Measurements from ENCODE around the gene CHD5. TPM values are rescaled to one million over a fixed set of nuclear protein-coding genes. Genes with fewer than 3 reads are reported as not detected.

CHD5 gene
- total and polyA plus RNA-seq, 5 donors = 0.23 to 0.53 (median 0.29) TPM

GRCh38 chr1:6163973-6164617 lies 16.0 kb downstream of the CHD5 start:
- H3K4me1 ChIP-seq (ENCODE audit: control insufficient read depth, insufficient read depth, low read length) = no peaks in the 10 kb centered on the region
- ATAC-seq (no peak), DNase-seq (no peak)
- intact Hi-C loops (cut with DNase I) = no loop called here
- WGBS = 69% methylated on average over 19 of the region's 19 CpGs
- no peaks in the 10 kb centered on the region for H3K27me3 ChIP-seq (ENCODE audit: control insufficient read depth, insufficient read depth)
- no peaks in the 10 kb centered on the region for H3K9me3 ChIP-seq (ENCODE audit: control insufficient read depth, low read length)
- no peak overlapping the region for H3K27ac ChIP-seq (ENCODE audit: low read length)
- no peak overlapping the region for H3K4me3 ChIP-seq (ENCODE audit: low read length)

- H3K27ac ChIP-seq (ENCODE audit: low read length) = no peak overlapping the region
- H3K27me3 ChIP-seq (ENCODE audit: control insufficient read depth, insufficient read depth) = no peaks in the 10 kb centered on the region
- intact Hi-C loops (cut with DNase I) = no loop called here
- DNase-seq = no peak
- ATAC-seq = no peak
- 77% methylated on average over 15 of the region's 15 CpGs for WGBS
- H3K9me3 ChIP-seq (ENCODE audit: control insufficient read depth, low read length) = no peaks in the 10 kb centered on the region
- H3K4me3 ChIP-seq (ENCODE audit: low read length) = no peak overlapping the region
- H3K4me1 ChIP-seq (ENCODE audit: control insufficient read depth, insufficient read depth, low read length) = no peaks in the 10 kb centered on the region
Measured at GRCh38 chr1:6163191-6163972, 16.7 kb downstream of the CHD5 start.

GRCh38 chr1:6162773-6163172 lies 17.3 kb downstream of the CHD5 start:
- DNase-seq (no peak), ATAC-seq (no peak)
- no peaks in the 10 kb centered on the region for H3K27me3 ChIP-seq (ENCODE audit: control insufficient read depth, insufficient read depth)
- H3K27ac ChIP-seq (ENCODE audit: low read length) = no peak overlapping the region
- intact Hi-C loops (cut with DNase I) = no loop called here
- H3K4me1 ChIP-seq (ENCODE audit: control insufficient read depth, insufficient read depth, low read length) = no peaks in the 10 kb centered on the region
- no peak overlapping the region for H3K4me3 ChIP-seq (ENCODE audit: low read length)
- 58% methylated on average over 13 of the region's 13 CpGs for WGBS
- H3K9me3 ChIP-seq (ENCODE audit: control insufficient read depth, low read length) = no peaks in the 10 kb centered on the region

GRCh38 chr1:6162341-6162740 lies 17.8 kb downstream of the CHD5 start:
- Histone ChIP-seq H3K4me1 (ENCODE audit: control insufficient read depth, insufficient read depth, low read length) (no peaks in the 10 kb centered on the region), H3K4me3 (ENCODE audit: low read length) (no peak overlapping the region), H3K9me3 (ENCODE audit: control insufficient read depth, low read length) (no peaks in the 10 kb centered on the region), H3K27ac (ENCODE audit: low read length) (no peak overlapping the region), H3K27me3 (ENCODE audit: control insufficient read depth, insufficient read depth) (no peaks in the 10 kb centered on the region)
- WGBS = 77% methylated on average over 7 of the region's 7 CpGs
- intact Hi-C loops (cut with DNase I) = no loop called here
- no peak for DNase-seq
- ATAC-seq = no peak

- no peak for ATAC-seq
- 76% methylated on average over 8 of the region's 8 CpGs for WGBS
- intact Hi-C loops (cut with DNase I) = no loop called here
- Histone ChIP-seq H3K27ac (ENCODE audit: low read length) (no peak overlapping the region), H3K9me3 (ENCODE audit: control insufficient read depth, low read length) (no peaks in the 10 kb centered on the region), H3K4me3 (ENCODE audit: low read length) (no peak overlapping the region), H3K4me1 (ENCODE audit: control insufficient read depth, insufficient read depth, low read length) (no peaks in the 10 kb centered on the region), H3K27me3 (ENCODE audit: control insufficient read depth, insufficient read depth) (no peaks in the 10 kb centered on the region)
- DNase-seq = no peak
Measured at GRCh38 chr1:6158181-6158580, 21.9 kb downstream of the CHD5 start.

GRCh38 chr1:6157528-6158174 lies 22.5 kb downstream of the CHD5 start:
- DNase-seq (peak in 1 of 3 donors; percentile 22), ATAC-seq (no peak)
- 64% methylated on average over 15 of the region's 15 CpGs for whole genome bisulfite sequencing
- Histone ChIP-seq H3K4me1 (ENCODE audit: control insufficient read depth, insufficient read depth, low read length) (no peaks in the 10 kb centered on the region), H3K9me3 (ENCODE audit: control insufficient read depth, low read length) (no peaks in the 10 kb centered on the region), H3K4me3 (ENCODE audit: low read length) (no peak overlapping the region), H3K27ac (ENCODE audit: low read length) (no peak overlapping the region), H3K27me3 (ENCODE audit: control insufficient read depth, insufficient read depth) (no peaks in the 10 kb centered on the region)
- intact Hi-C loops (cut with DNase I) = no loop called here

GRCh38 chr1:6157132-6157527 lies 23.0 kb downstream of the CHD5 start:
- DNase-seq = no peak
- no peaks in the 10 kb centered on the region for H3K4me1 ChIP-seq (ENCODE audit: control insufficient read depth, insufficient read depth, low read length)
- H3K4me3 ChIP-seq (ENCODE audit: low read length) = no peak overlapping the region
- H3K9me3 ChIP-seq (ENCODE audit: control insufficient read depth, low read length) = no peaks in the 10 kb centered on the region
- H3K27me3 ChIP-seq (ENCODE audit: control insufficient read depth, insufficient read depth) = no peaks in the 10 kb centered on the region
- no peak overlapping the region for H3K27ac ChIP-seq (ENCODE audit: low read length)
- ATAC-seq = no peak
- WGBS = 55% methylated on average over 2 of the region's 2 CpGs
- intact Hi-C loops (cut with DNase I) = no loop called here

- 84% methylated on average over 26 of the region's 26 CpGs for WGBS
- H3K4me1 ChIP-seq (ENCODE audit: control insufficient read depth, insufficient read depth, low read length) = no peaks in the 10 kb centered on the region
Measured at GRCh38 chr1:6154525-6155319, 25.4 kb downstream of the CHD5 start.

GRCh38 chr1:6152882-6153281 lies 27.2 kb downstream of the CHD5 start:
- DNase-seq (peak in 1 of 3 donors; percentile 24), ATAC-seq (no peak)
- WGBS = 84% methylated on average over 7 of the region's 7 CpGs
- H3K4me1 ChIP-seq (ENCODE audit: control insufficient read depth, insufficient read depth, low read length) = no peaks in the 10 kb centered on the region
- intact Hi-C loops (cut with DNase I) = no loop called here
- H3K27ac ChIP-seq (ENCODE audit: low read length) = no peak overlapping the region
- H3K9me3 ChIP-seq (ENCODE audit: control insufficient read depth, low read length) = no peaks in the 10 kb centered on the region
- H3K4me3 ChIP-seq (ENCODE audit: low read length) = no peak overlapping the region
- H3K27me3 ChIP-seq (ENCODE audit: control insufficient read depth, insufficient read depth) = no peaks in the 10 kb centered on the region

More at GRCh38 chr1:6154525-6155319, 25.4 kb downstream of the CHD5 start:
- intact Hi-C loops (cut with DNase I) = no loop called here
- ATAC-seq (no peak), DNase-seq (peak in 1 of 3 donors; percentile 24)
- H3K9me3 ChIP-seq (ENCODE audit: control insufficient read depth, low read length) = no peaks in the 10 kb centered on the region
- no peaks in the 10 kb centered on the region for H3K27me3 ChIP-seq (ENCODE audit: control insufficient read depth, insufficient read depth)
- no peak overlapping the region for H3K4me3 ChIP-seq (ENCODE audit: low read length)
- no peak overlapping the region for H3K27ac ChIP-seq (ENCODE audit: low read length)

GRCh38 chr1:6152181-6152580 lies 27.9 kb downstream of the CHD5 start:
- Histone ChIP-seq H3K9me3 (ENCODE audit: control insufficient read depth, low read length) (no peaks in the 10 kb centered on the region), H3K27me3 (ENCODE audit: control insufficient read depth, insufficient read depth) (no peaks in the 10 kb centered on the region), H3K4me1 (ENCODE audit: control insufficient read depth, insufficient read depth, low read length) (no peaks in the 10 kb centered on the region), H3K27ac (ENCODE audit: low read length) (no peak overlapping the region), H3K4me3 (ENCODE audit: low read length) (no peak overlapping the region)
- peak in 1 of 3 donors; percentile 23 for DNase-seq
- intact Hi-C loops (cut with DNase I) = no loop called here
- 68% methylated on average over 11 of the region's 11 CpGs for WGBS
- no peak for ATAC-seq

Measured in right cardiac atrium (tissue), 5 donors.